GM12878 (cell line): Measurements from ENCODE around the gene NCR2. TPM values are rescaled to one million over a fixed set of nuclear protein-coding genes. Genes with fewer than 3 reads are reported as not detected.
A peak's percentile ranks its signal among the peaks of the same experiment; 100 is the strongest.

ENCODE experiments used
- ASH2L ChIP-seq: fragments of 300-600, 200-600 bp; sonication (generic); IDR thresholded peaks from 2 replicates; pipeline ENCODE4 v1.6.1; 2017; ENCODE audit warnings: low read depth, mild to moderate bottlenecking, borderline replicate concordance
- ATF2 ChIP-seq: IDR thresholded peaks from 2 replicates; pipeline ENCODE4 v1.6.1; 2012; ENCODE audit warnings: low read length, inconsistent platforms
- BMI1 ChIP-seq: fragments of 450-650 bp; IDR thresholded peaks from 2 replicates; pipeline ENCODE4 v1.6.1; 2016; ENCODE audit warnings: mild to moderate bottlenecking, moderate library complexity, borderline replicate concordance
- CBX3 ChIP-seq: fragments of 200-600 bp; sonication (generic); IDR thresholded peaks from 2 replicates; pipeline ENCODE4 v1.6.1; 2016; ENCODE audit warnings: low read depth, borderline replicate concordance
- CEBPZ ChIP-seq: fragments of 150-350 bp; IDR thresholded peaks from 2 replicates; pipeline ENCODE4 v1.6.1; 2016; ENCODE audit warnings: low read depth, low read length
- CHD2 ChIP-seq: IDR thresholded peaks from 2 replicates; pipeline ENCODE4 v1.6.1; 2011; ENCODE audit warnings: low read depth, low read length, improper control_type of control experiment, borderline replicate concordance
- EGR1 ChIP-seq, 2 experiments: IDR thresholded peaks; 1 replicate in 1 of 2; 2 replicates in 1 of 2; pipeline ENCODE4 v1.6.1; 2011 to 2012; ENCODE audit warnings: low read depth in 2 of 2, low read length in 2 of 2, borderline replicate concordance in 1 of 2, mild to moderate bottlenecking in 1 of 2, moderate library complexity in 1 of 2
- EP300 ChIP-seq, 2 experiments: fragments of 150-350 bp in 1 of 2; IDR thresholded peaks; 2 replicates each; pipeline ENCODE4 v1.6.1; 2011 to 2012; ENCODE audit warnings: low read depth in 2 of 2, low read length in 2 of 2, borderline replicate concordance in 1 of 2, improper control_type of control experiment in 1 of 2, inconsistent platforms in 1 of 2; ENCODE audit not compliant: control insufficient read depth in 1 of 2
- FOXK2 ChIP-seq: fragments of 450-650 bp; IDR thresholded peaks from 2 replicates; pipeline ENCODE4 v1.6.1; 2017; ENCODE audit warnings: mild to moderate bottlenecking, moderate library complexity
- HDGF ChIP-seq: fragments of 450-650 bp; IDR thresholded peaks from 2 replicates; pipeline ENCODE4 v1.6.1; 2016; ENCODE audit warnings: antibody characterized with exemption
- KLF5 ChIP-seq: fragments of 450-650 bp; IDR thresholded peaks from 2 replicates; pipeline ENCODE4 v1.6.1; 2014; ENCODE audit warnings: mild to moderate bottlenecking; ENCODE audit not compliant: partially characterized antibody
- MLLT1 ChIP-seq: fragments of 450-650 bp; IDR thresholded peaks from 2 replicates; pipeline ENCODE4 v1.6.1; 2016; ENCODE audit warnings: mild to moderate bottlenecking
- MTA3 ChIP-seq: IDR thresholded peaks from 2 replicates; pipeline ENCODE4 v1.6.1; 2012; ENCODE audit warnings: low read length, inconsistent platforms, borderline replicate concordance
- PAX5 ChIP-seq: IDR thresholded peaks from 2 replicates; pipeline ENCODE4 v1.6.1; 2011; ENCODE audit warnings: low read depth, low read length, borderline replicate concordance
- RELA ChIP-seq: fragments of 450-650 bp; IDR thresholded peaks from 2 replicates; pipeline ENCODE4 v1.8.0; 2014; ENCODE audit warnings: borderline replicate concordance; ENCODE audit not compliant: partially characterized antibody
- SIX5 ChIP-seq: IDR thresholded peaks from 2 replicates; pipeline ENCODE4 v1.6.1; 2011; ENCODE audit warnings: mild to moderate bottlenecking, low read depth, low read length, moderate library complexity; ENCODE audit not compliant: severe bottlenecking
- SMAD1 ChIP-seq: fragments of 450-650 bp; IDR thresholded peaks from 2 replicates; pipeline ENCODE4 v1.6.1; 2018; ENCODE audit warnings: mild to moderate bottlenecking, low read depth; ENCODE audit not compliant: partially characterized antibody
- SMARCA5 ChIP-seq: fragments of 450-650 bp; IDR thresholded peaks from 2 replicates; pipeline ENCODE4 v1.6.1; 2017; ENCODE audit warnings: mild to moderate bottlenecking
- STAT1 ChIP-seq: fragments of 450-650 bp; conservative IDR thresholded peaks from 2 replicates; pipeline ENCODE4 v1.6.1; 2014; ENCODE audit warnings: antibody characterized with exemption, mild to moderate bottlenecking
- SUZ12 ChIP-seq: fragments of 200-600 bp; sonication (generic); IDR thresholded peaks from one replicate; pipeline ENCODE4 v1.6.1; 2018; ENCODE audit warnings: antibody characterized with exemption, mild to moderate bottlenecking; ENCODE audit not compliant: unreplicated experiment
- TCF3 ChIP-seq: IDR thresholded peaks from 2 replicates; pipeline ENCODE4 v1.6.1; 2012; ENCODE audit warnings: low read depth, mild to moderate bottlenecking, low read length, borderline replicate concordance; ENCODE audit not compliant: insufficient read depth
- YY1 ChIP-seq: IDR thresholded peaks from 2 replicates; pipeline ENCODE4 v1.6.1; 2011; ENCODE audit warnings: low read depth, mild to moderate bottlenecking, low read length
- ZNF207 ChIP-seq: fragments of 450-650 bp; IDR thresholded peaks from 2 replicates; pipeline ENCODE4 v1.6.1; 2014; ENCODE audit warnings: antibody characterized with exemption, mild to moderate bottlenecking, borderline replicate concordance
- polyA plus RNA-seq, 11 experiments: library from polyadenylated mRNA; depleted of rRNA in 4 of 11; unstranded in 6 of 11; stranded (reverse) in 5 of 11; fragments of >200 nt; fragmentation: Nextera tagmentation in 4 of 11; fragmentation: Illumina TruSeq in 1 of 11; extraction: Ambion mirVana in 4 of 11; extraction: Trizol in 1 of 11; gene quantifications; 1 replicate in 1 of 11; 2 replicates in 10 of 11; pipeline versions ENCODE4 v1.2.1 to v1.2.3, GENCODE V29; 2011 to 2016; ENCODE audit warnings: inconsistent platforms in 2 of 11, missing spikeins in 2 of 11, low read depth in 1 of 11
- total RNA-seq, 4 experiments: library from RNA; depleted of rRNA in 3 of 4; stranded (reverse); fragments of >200 nt in 3 of 4; fragmentation: Illumina TruSeq in 1 of 4; extraction: Trizol in 1 of 4; gene quantifications; 2 replicates each; pipeline versions ENCODE4 v1.2.1 to v1.2.3, GENCODE V29; 2013 to 2021
- TF ChIP-seq, protein P1 (sequence below): IDR thresholded peaks from 2 replicates; pipeline ENCODE4 v1.6.1; 2011; ENCODE audit warnings: low read depth, mild to moderate bottlenecking, low read length, moderate library complexity, borderline replicate concordance; ENCODE audit errors: extremely low read depth
- TF ChIP-seq, protein P2 (sequence below): IDR thresholded peaks from 2 replicates; pipeline ENCODE4 v1.6.1; 2012; ENCODE audit warnings: low read depth, low read length, improper control_type of control experiment

Gene NCR2
- total and polyA plus RNA-seq, 10 of the 15 experiments (the other 5 are each of a cell fraction or from before 2014, with no cell fraction given) = 0.21 to 0.53 TPM; not detected in 8

DNA sequence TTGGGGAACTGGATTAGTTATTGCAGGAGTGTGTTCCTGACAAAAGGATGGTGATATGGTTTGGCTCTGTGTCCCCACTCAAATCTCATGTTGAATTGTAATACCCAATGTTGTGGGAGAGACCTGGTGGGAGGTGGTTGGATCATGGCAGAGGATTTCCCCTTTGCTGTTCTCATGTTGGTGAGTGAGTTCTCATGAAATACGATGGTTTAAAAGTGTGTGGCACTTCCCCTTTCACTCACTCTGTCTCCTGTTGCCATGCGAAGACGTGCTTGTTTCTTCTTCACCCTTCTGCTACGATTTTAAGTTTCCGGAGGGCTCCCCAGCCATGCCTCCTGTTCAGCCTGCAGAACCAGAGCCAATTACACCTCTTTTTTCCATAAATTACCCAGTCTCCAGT is 32.8 kb upstream of the NCR2 start (continued):
- no peak for TF ChIP-seq SMAD1
- TF ChIP-seq ASH2L = no peak
- no peak for TF ChIP-seq EP300 (IDR thresholded peaks at IDR 0.05; ENCODE audit: borderline replicate concordance in 1 of 2, control insufficient read depth in 1 of 2, low read depth in 2 of 2, low read length in 2 of 2)
- TF ChIP-seq STAT1 = no peak
- no peak for TF ChIP-seq ZNF207
- TF ChIP-seq ATF2 = peak; percentile 32; the same call in 1 of the 2 replicates
- no peak for TF ChIP-seq EGR1 (IDR thresholded peaks at IDR 0.05; ENCODE audit: borderline replicate concordance in 1 of 2, low read depth in 2 of 2, low read length in 2 of 2)
- TF ChIP-seq KLF5 = no peak
- TF ChIP-seq CBX3 = no peak
- no peak for TF ChIP-seq SMARCA5
- TF ChIP-seq MLLT1 = peak; percentile 75
- TF ChIP-seq HDGF = no peak
- TF ChIP-seq, protein P1, sequence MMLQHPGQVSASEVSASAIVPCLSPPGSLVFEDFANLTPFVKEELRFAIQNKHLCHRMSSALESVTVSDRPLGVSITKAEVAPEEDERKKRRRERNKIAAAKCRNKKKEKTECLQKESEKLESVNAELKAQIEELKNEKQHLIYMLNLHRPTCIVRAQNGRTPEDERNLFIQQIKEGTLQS = no peak
- no peak for TF ChIP-seq RELA
- no peak for TF ChIP-seq TCF3
- no peak for TF ChIP-seq YY1
- TF ChIP-seq SUZ12 = no peak
- TF ChIP-seq FOXK2 = no peak
- no peak for TF ChIP-seq PAX5
- TF ChIP-seq BMI1 = no peak
- no peak for TF ChIP-seq CHD2
- no peak for TF ChIP-seq MTA3
- TF ChIP-seq, protein P2, sequence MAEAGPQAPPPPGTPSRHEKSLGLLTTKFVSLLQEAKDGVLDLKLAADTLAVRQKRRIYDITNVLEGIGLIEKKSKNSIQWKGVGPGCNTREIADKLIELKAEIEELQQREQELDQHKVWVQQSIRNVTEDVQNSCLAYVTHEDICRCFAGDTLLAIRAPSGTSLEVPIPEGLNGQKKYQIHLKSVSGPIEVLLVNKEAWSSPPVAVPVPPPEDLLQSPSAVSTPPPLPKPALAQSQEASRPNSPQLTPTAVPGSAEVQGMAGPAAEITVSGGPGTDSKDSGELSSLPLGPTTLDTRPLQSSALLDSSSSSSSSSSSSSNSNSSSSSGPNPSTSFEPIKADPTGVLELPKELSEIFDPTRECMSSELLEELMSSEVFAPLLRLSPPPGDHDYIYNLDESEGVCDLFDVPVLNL = no peak
- TF ChIP-seq SIX5 = no peak
- TF ChIP-seq CEBPZ = no peak
